ENCODE results near the gene BOK. TPM values are rescaled to one million over a fixed set of nuclear protein-coding genes. Genes with fewer than 3 reads are reported as not detected.

The BOK gene
- polyA plus RNA-seq, 1 experiment = 42.9 TPM

- ChIA-PET POLR2A (no interaction called here), CTCF (no interaction called here)
- DNase-seq (ENCODE audit: low read depth) = no peak
- Histone ChIP-seq H3K4me3 (ENCODE audit: low read depth, low read length) (no peak overlapping the region), H3K27me3 (ENCODE audit: control insufficient read depth, insufficient read depth, low read length) (no peaks in the 10 kb centered on the region), H3K36me3 (ENCODE audit: control insufficient read depth, insufficient read depth, low read length) (peaks cover 5% of the 10 kb centered on the region)
- no peak for TF ChIP-seq CTCF (IDR thresholded peaks at IDR 0.05; ENCODE audit: insufficient read depth, low read depth, low read length)
Measured at GRCh38 chr2:241593271-241593670, 34.7 kb downstream of the BOK start.

GRCh38 chr2:241595600-241596140 is 37.1 kb downstream of the BOK start:
- no peak for DNase-seq (ENCODE audit: low read depth)
- CTCF ChIA-PET = interaction anchor here (1.0 kb wide), 1 partner anchor 58 kb away, joined by 4 read pairs; no protein-coding TSS in a partner anchor
- Histone ChIP-seq H3K27me3 (ENCODE audit: control insufficient read depth, insufficient read depth, low read length) (no peaks in the 10 kb centered on the region), H3K4me3 (ENCODE audit: low read depth, low read length) (no peak overlapping the region), H3K36me3 (ENCODE audit: control insufficient read depth, insufficient read depth, low read length) (peaks cover 5% of the 10 kb centered on the region)
- peak; percentile 50 for TF ChIP-seq CTCF (IDR thresholded peaks at IDR 0.05; ENCODE audit: insufficient read depth, low read depth, low read length)
- POLR2A ChIA-PET = interaction anchor here (0.7 kb wide), 1 partner anchor 204 kb away, joined by 7 read pairs; no protein-coding TSS in a partner anchor

GRCh38 chr2:241597561-241597960 is 39.0 kb downstream of the BOK start:
- no peak for DNase-seq (ENCODE audit: low read depth)
- no peak overlapping the region for H3K4me3 ChIP-seq (ENCODE audit: low read depth, low read length)

GRCh38 chr2:241598061-241598460 is 39.5 kb downstream of the BOK start:
- ChIA-PET CTCF (interaction anchor here (0.5 to 1.2 kb wide), 2 partner anchors 8 to 118 kb away, joined by 3 read pairs; no protein-coding TSS in a partner anchor), POLR2A (no interaction called here)
- Histone ChIP-seq H3K4me3 (ENCODE audit: low read depth, low read length) (no peak overlapping the region), H3K36me3 (ENCODE audit: control insufficient read depth, insufficient read depth, low read length) (peaks cover 17% of the 10 kb centered on the region), H3K27me3 (ENCODE audit: control insufficient read depth, insufficient read depth, low read length) (no peaks in the 10 kb centered on the region)
- no peak for DNase-seq (ENCODE audit: low read depth)
- TF ChIP-seq CTCF (IDR thresholded peaks at IDR 0.05; ENCODE audit: insufficient read depth, low read depth, low read length) = no peak

More at GRCh38 chr2:241597561-241597960, 39.0 kb downstream of the BOK start:
- no peak for TF ChIP-seq CTCF (IDR thresholded peaks at IDR 0.05; ENCODE audit: insufficient read depth, low read depth, low read length)
- ChIA-PET POLR2A (no interaction called here), CTCF (no interaction called here)
- H3K36me3 ChIP-seq (ENCODE audit: control insufficient read depth, insufficient read depth, low read length) = peaks cover 12% of the 10 kb centered on the region
- H3K27me3 ChIP-seq (ENCODE audit: control insufficient read depth, insufficient read depth, low read length) = no peaks in the 10 kb centered on the region

GRCh38 chr2:241598487-241598886 is 39.9 kb downstream of the BOK start:
- CTCF ChIA-PET = interaction anchor here (0.5 to 1.2 kb wide), 2 partner anchors 8 to 118 kb away, joined by 3 read pairs; no protein-coding TSS in a partner anchor
- peaks cover 16% of the 10 kb centered on the region for H3K36me3 ChIP-seq (ENCODE audit: control insufficient read depth, insufficient read depth, low read length)

More at GRCh38 chr2:241598487-241598886, 39.9 kb downstream of the BOK start:
- no peak for DNase-seq (ENCODE audit: low read depth)
- TF ChIP-seq CTCF (IDR thresholded peaks at IDR 0.05; ENCODE audit: insufficient read depth, low read depth, low read length) = no peak; the same call in 1 of the 2 replicates
- Histone ChIP-seq H3K4me3 (ENCODE audit: low read depth, low read length) (no peak overlapping the region), H3K27me3 (ENCODE audit: control insufficient read depth, insufficient read depth, low read length) (no peaks in the 10 kb centered on the region)
- POLR2A ChIA-PET = no interaction called here

All from BJ (cell line).